NK-92 (cell line): Measurements from ENCODE around the gene SMS.

Experiments
- DNase-seq: peaks from one replicate; lab custom pipeline; 2025; ENCODE audit not compliant: unreplicated experiment; lab: John Stamatoyannopoulos, UW

Gene SMS

DNA sequence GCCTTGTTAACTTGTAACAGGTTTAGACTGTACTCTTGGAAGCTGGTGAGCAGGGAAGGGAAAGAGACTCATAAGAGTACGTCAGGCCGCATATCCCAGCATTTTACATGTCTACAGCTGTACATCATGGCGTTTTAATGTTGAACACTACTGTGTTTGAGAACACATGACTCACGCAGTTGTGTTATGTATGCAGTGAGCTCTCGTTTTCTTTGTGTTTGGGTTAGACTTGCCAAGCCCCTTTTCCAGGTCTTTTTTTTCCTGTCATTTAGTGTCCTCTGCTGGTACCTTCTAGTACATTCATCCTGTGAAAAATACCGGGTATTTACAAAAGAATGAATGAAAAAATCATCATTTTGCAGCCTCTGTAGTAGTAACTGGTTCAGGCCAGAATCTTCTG, 35.3 kb downstream of the SMS start:
- DNase-seq = no peak

- no peak for DNase-seq
Measured at GRCh38 chrX:21978346-21978745, 37.8 kb downstream of the SMS start.

GRCh38 chrX:21982311-21982710, 41.8 kb downstream of the SMS start:
- DNase-seq = no peak

DNA sequence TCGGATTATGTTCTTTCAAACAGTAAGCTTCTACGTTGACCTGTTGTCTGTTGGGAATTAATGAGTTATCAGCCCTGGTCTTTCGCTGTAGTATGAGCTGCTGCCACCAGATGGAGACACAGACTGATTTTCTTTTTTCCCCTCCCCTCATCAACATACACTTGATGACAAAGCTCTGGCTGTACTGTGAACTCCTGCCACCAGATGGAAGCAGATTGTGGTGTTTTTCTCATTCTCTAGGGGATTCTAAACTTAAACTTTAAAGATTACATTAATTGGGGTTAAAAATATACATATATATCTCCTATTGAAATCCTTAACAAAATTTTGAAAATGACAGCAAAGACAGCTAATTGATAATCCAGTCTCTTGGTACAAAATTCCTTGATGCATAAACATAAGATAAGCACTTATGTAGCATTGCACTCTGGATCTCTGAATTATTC, 44.8 kb downstream of the SMS start:
- no peak for DNase-seq

DNA sequence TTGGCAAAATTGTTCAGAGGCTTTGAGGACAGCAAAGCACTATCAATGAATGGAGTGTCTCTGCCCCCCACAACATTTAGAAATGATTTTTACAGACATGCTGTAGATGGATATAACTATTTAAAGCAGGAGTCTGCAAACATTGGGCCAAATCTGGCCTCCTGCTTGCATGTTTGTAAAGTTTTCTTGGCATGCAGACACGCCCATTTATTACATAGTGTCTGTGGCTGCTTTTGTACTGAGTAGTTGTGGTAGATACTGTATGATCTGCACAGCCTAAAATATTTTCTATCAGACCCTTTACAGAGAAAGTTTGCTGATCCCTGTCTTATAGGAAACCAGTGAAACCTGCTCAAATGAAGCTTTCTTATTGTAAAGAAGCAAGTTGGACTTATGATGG, 46.1 kb downstream of the SMS start:
- no peak for DNase-seq

DNA sequence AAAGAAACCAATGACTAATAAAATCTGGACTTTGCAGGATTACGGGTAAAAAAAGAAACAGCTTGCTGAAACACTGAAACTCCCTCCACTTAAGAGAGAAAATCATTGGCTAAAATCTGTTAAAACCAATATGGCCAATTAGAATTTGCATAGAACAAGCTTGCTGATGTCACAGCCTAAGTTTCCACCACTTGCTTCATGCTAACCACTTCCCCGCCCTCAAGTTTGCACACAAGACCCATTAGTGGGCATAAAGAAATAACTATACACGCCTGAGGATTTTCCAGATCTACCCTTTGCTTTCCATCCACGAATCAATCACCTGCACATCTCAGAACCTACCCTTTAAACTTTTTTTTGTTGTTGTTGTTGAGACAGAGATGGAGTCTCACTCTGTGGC, 48.9 kb downstream of the SMS start:
- no peak for DNase-seq

DNA sequence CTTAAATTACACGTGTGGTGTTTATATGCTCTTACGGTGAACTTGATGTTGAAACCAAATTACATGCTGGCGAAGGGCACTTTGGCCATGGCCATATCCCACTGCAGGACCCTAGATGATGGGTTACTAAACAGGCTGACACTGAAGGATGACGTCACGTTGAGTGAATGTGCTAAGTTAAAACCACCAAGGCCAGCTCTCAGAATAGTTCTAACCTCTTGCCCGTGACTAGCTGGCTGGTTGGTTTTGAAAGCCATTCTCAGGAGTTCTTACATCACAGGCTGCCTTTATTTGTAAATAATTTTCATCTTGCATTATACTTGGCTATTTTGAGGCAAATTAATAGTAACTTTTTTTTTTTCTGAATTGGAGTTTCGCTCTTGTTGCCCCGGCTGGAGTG, 50.3 kb downstream of the SMS start:
- no peak for DNase-seq

DNA sequence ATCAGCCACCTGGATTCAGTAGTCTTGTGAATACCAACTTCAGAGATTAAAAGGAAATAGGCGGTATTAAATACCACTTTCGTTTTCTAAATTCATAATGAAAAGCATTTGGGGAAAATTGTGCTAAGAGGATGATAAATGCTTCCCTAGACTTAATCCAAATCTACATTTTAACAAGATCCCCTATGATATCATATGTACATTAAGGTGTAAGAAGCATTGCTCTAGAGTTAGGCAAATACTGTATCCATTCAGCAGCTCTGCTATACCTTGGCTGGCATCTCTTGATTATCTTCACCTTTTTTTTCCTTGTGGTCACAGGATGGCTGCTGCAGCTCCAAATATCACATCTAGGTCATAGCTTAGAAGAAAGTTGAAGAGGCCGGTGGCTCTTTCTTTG, 51.0 kb downstream of the SMS start:
- no peak for DNase-seq

DNA sequence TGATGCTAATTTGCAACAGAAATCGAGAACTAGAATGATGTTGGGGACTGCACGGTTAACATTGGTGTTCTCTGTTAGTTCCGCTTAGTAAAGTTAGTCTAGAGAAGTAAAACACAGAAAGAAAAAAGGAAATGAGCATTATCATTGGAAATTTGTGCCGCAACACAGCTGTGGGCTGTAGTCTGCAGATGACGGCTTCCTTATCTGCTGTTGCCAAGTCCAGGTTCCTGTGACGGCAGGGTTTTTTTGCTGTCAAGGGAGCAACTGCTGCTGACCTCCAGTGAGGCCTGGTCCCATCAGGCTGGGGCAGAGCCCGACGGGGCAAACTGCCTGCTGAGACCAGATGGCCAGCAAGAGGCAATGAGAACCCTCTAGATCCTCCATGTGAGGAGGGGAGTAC, 52.8 kb downstream of the SMS start:
- no peak for DNase-seq

- DNase-seq = no peak
Measured at GRCh38 chrX:21996872-21997455, 56.5 kb downstream of the SMS start.

DNA sequence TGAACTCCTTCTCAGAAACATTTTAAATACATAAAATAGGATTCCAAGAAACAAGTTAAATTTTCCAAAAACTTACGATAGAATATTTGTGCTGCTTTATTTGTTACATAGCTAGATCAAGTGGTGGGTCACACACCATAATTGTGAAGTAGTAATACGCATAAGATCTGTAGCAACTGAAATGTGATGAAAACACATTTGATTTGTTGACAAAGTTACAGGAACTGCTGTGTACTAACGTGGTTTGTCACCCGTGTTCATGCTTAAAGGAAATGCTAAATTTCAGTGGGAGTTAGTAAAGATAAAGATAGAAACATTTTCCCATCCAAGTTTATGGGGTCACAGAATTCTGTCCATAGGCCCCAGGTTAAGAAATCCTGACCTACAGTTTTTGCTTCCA, 57.5 kb downstream of the SMS start:
- no peak for DNase-seq

- no peak for DNase-seq
Measured at GRCh38 chrX:22004866-22005265, 64.4 kb downstream of the SMS start.

GRCh38 chrX:22012051-22012450, 71.5 kb downstream of the SMS start:
- DNase-seq = no peak

GRCh38 chrX:22012931-22013330, 72.4 kb downstream of the SMS start:
- DNase-seq = no peak

- no peak for DNase-seq
Measured at GRCh38 chrX:22015139-22015750, 74.7 kb downstream of the SMS start.

GRCh38 chrX:22021751-22022324, 81.3 kb downstream of the SMS start:
- DNase-seq = no peak

- no peak for DNase-seq
Measured at GRCh38 chrX:22024577-22024976, 84.1 kb downstream of the SMS start.

- DNase-seq = no peak
Measured at GRCh38 chrX:22025751-22026150, 85.2 kb downstream of the SMS start.

GRCh38 chrX:22026731-22027130, 86.2 kb downstream of the SMS start:
- DNase-seq = no peak

- DNase-seq = no peak
Measured at GRCh38 chrX:22032084-22032483, 91.6 kb downstream of the SMS start, which contains the start of gene PHEX. Gene PHEX (plus strand): TSS chrX:22032325. CDS start chrX:22033006, 681 bp downstream.

DNA sequence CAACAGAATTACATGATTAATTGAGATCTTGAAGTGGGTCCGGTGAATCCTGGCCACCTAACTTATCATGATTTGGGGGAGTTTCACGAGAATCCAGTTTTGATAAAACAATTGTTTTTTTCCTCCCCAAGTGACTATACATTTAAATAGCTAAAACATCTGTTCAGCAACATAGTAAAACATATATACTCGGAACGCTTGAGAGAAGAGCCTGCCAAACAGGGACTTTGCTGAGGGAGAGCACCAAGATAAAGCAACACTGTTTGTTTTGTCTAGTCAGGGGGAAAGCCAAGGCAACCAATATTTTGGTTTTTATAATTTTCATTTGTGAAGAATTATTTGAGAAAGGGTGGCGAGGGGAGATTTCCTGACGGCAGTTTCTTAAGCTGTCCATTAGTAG, 92.0 kb downstream of the SMS start:
- DNase-seq = no peak

GRCh38 chrX:22033818-22034217, 93.3 kb downstream of the SMS start:
- no peak for DNase-seq

DNA sequence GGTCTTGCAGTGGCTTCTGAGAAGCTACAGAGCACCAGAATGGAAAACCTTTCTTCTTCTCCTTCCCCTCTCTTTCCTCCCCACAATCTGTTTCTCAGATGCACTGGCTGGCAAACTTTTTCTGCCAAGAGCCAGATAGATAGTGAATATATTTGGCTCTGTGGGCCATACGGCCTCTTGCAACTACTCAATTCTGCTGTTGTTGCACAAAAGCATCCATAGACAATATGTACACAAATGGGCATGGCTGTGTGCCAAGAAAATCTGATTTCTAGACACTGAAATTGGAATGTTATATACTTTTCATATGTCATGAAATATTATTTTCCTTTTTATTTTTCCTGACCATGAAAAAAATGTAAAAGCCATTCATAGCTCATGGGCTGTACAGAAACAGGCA, 94.7 kb downstream of the SMS start:
- no peak for DNase-seq
